ENCODE data around the gene FRK. TPM values are rescaled to one million over a fixed set of nuclear protein-coding genes. Genes with fewer than 3 reads are reported as not detected.

The FRK gene
- total RNA-seq, result under 0.01 and 0.06 TPM in 2 replicates

GRCh38 chr6:116060572-116061283 lies at the start of gene FRK:
Gene FRK (minus strand): TSS chr6:116060891. CDS start chr6:116060311, 580 bp downstream.

GRCh38 chr6:116100419-116101301 lies 40.0 kb upstream of the FRK start, which contains the start of gene NT5DC1:
Gene NT5DC1 (plus strand): TSS chr6:116100853. CDS start chr6:116100931, 78 bp downstream.

Other genes starting within 250 kb of the FRK start
- 4.9 and 5.8 TPM in 2 replicates for gene NT5DC1, start 40.0 kb upstream of the FRK start, total RNA-seq
- gene COL10A1, start 65.2 kb upstream of the FRK start, total RNA-seq, result not detected in 2 replicates
- 5.7 and 11.0 TPM in 2 replicates for gene TSPYL4, start 193.2 kb upstream of the FRK start, total RNA-seq
- gene TSPYL1, start 219.0 kb upstream of the FRK start, total RNA-seq, result 51.6 and 62.3 TPM in 2 replicates

All from bladder microvascular endothelial cell (primary cell).